Measurements from ENCODE around the gene SMARCB1. TPM values are rescaled to one million over a fixed set of nuclear protein-coding genes. Genes with fewer than 3 reads are reported as not detected.

SMARCB1 gene
- total and polyA plus RNA-seq, 2 experiments from 2014 or later = 147 to 175 TPM

- Histone ChIP-seq H3K4me3 (no peak overlapping the region), H3K4me1 (ENCODE audit: low read depth) (no peaks in the 10 kb centered on the region), H3K36me3 (peaks cover 10% of the 10 kb centered on the region), H3K27ac (no peak overlapping the region), H3K27me3 (no peaks in the 10 kb centered on the region), H3K9me3 (ENCODE audit: low read depth) (no peaks in the 10 kb centered on the region)
- TF ChIP-seq CTCF (IDR thresholded peaks at IDR 0.05; ENCODE audit: low read depth, low read length) = no peak
- DNase-seq (ENCODE audit: low read depth in 1 of 2, low spot score in 1 of 2) = no peak
Observed at GRCh38 chr22:23883658-23884057, 96.9 kb downstream of the SMARCB1 start.

GRCh38 chr22:23884140-23884539 lies 97.4 kb downstream of the SMARCB1 start:
- TF ChIP-seq CTCF (IDR thresholded peaks at IDR 0.05; ENCODE audit: low read depth, low read length) = no peak
- H3K9me3 ChIP-seq (ENCODE audit: low read depth) = no peaks in the 10 kb centered on the region
- peaks cover 10% of the 10 kb centered on the region for H3K36me3 ChIP-seq
- H3K4me3 ChIP-seq = no peak overlapping the region
- no peak overlapping the region for H3K27ac ChIP-seq
- no peaks in the 10 kb centered on the region for H3K27me3 ChIP-seq
- no peaks in the 10 kb centered on the region for H3K4me1 ChIP-seq (ENCODE audit: low read depth)
- no peak for DNase-seq (ENCODE audit: low read depth in 1 of 2, low spot score in 1 of 2)

Other genes with a start within 250 kb of the SMARCB1 start
- gene IGLL1, start 206.7 kb upstream of the SMARCB1 start, total RNA-seq = not detected in 2 replicates
- not detected in 2 replicates for gene IGLL1, start 206.7 kb upstream of the SMARCB1 start, polyA plus RNA-seq
- not detected in 2 replicates for gene DRICH1, start 154.6 kb upstream of the SMARCB1 start, total RNA-seq
- not detected in 2 replicates for gene DRICH1, start 154.6 kb upstream of the SMARCB1 start, polyA plus RNA-seq
- not detected in 2 replicates for gene RGL4, start 96.0 kb upstream of the SMARCB1 start, total RNA-seq
- 1.0 and 1.5 TPM in 2 replicates for gene RGL4, start 96.0 kb upstream of the SMARCB1 start, polyA plus RNA-seq
- gene ZNF70, start 35.9 kb upstream of the SMARCB1 start, total RNA-seq = 6.4 and 8.4 TPM in 2 replicates
- gene ZNF70, start 35.9 kb upstream of the SMARCB1 start, polyA plus RNA-seq = 2.3 TPM in 2 replicates
- 1.1 and 2.5 TPM in 2 replicates for gene VPREB3, start 32.5 kb upstream of the SMARCB1 start, total RNA-seq
- gene VPREB3, start 32.5 kb upstream of the SMARCB1 start, polyA plus RNA-seq = 3.2 and 3.5 TPM in 2 replicates
- 0.07 TPM in 1 of 2 replicates, not detected in the other for gene C22orf15, start 24.0 kb upstream of the SMARCB1 start, total RNA-seq
- gene C22orf15, start 24.0 kb upstream of the SMARCB1 start, polyA plus RNA-seq = 0.27 and 0.91 TPM in 2 replicates
- 77.5 and 216 TPM in 2 replicates for gene CHCHD10, start 19.0 kb upstream of the SMARCB1 start, total RNA-seq
- 274 and 324 TPM in 2 replicates for gene CHCHD10, start 19.0 kb upstream of the SMARCB1 start, polyA plus RNA-seq
- gene MMP11, start 14.1 kb upstream of the SMARCB1 start, total RNA-seq = 38.2 and 71.2 TPM in 2 replicates
- gene MMP11, start 14.1 kb upstream of the SMARCB1 start, polyA plus RNA-seq = 39.0 and 61.1 TPM in 2 replicates
- 18.0 and 46.9 TPM in 2 replicates for gene DERL3, start 52.0 kb downstream of the SMARCB1 start, total RNA-seq
- gene DERL3, start 52.0 kb downstream of the SMARCB1 start, polyA plus RNA-seq = 28.9 and 55.3 TPM in 2 replicates
- gene SLC2A11, start 70.9 kb downstream of the SMARCB1 start, total RNA-seq = 27.3 and 28.5 TPM in 2 replicates
- 34.2 and 37.9 TPM in 2 replicates for gene SLC2A11, start 70.9 kb downstream of the SMARCB1 start, polyA plus RNA-seq
- gene MIF, start 107.4 kb downstream of the SMARCB1 start, total RNA-seq = 855 and 1,357 TPM in 2 replicates
- 4,717 and 4,854 TPM in 2 replicates for gene MIF, start 107.4 kb downstream of the SMARCB1 start, polyA plus RNA-seq
- gene GSTT2B, start 174.2 kb downstream of the SMARCB1 start, total RNA-seq = 16.9 and 25.9 TPM in 2 replicates
- gene GSTT2B, start 174.2 kb downstream of the SMARCB1 start, polyA plus RNA-seq = 28.8 and 42.8 TPM in 2 replicates
- 3.5 and 6.6 TPM in 2 replicates for gene DDTL, start 179.9 kb downstream of the SMARCB1 start, total RNA-seq
- gene DDTL, start 179.9 kb downstream of the SMARCB1 start, polyA plus RNA-seq = 11.9 and 13.8 TPM in 2 replicates
- gene DDT, start 187.5 kb downstream of the SMARCB1 start, total RNA-seq = 115 and 309 TPM in 2 replicates
- gene DDT, start 187.5 kb downstream of the SMARCB1 start, polyA plus RNA-seq = 179 and 244 TPM in 2 replicates
- 1.2 and 5.2 TPM in 2 replicates for gene GSTT2, start 193.2 kb downstream of the SMARCB1 start, total RNA-seq
- 5.0 and 5.1 TPM in 2 replicates for gene GSTT2, start 193.2 kb downstream of the SMARCB1 start, polyA plus RNA-seq
- gene GSTT4, start 218.5 kb downstream of the SMARCB1 start, total RNA-seq = not detected in 2 replicates
- not detected in 2 replicates for gene GSTT4, start 218.5 kb downstream of the SMARCB1 start, polyA plus RNA-seq
- 115 and 124 TPM in 2 replicates for gene CABIN1, start 224.3 kb downstream of the SMARCB1 start, total RNA-seq
- 33.9 and 42.5 TPM in 2 replicates for gene CABIN1, start 224.3 kb downstream of the SMARCB1 start, polyA plus RNA-seq